GM12878 (cell line): Measurements from ENCODE around the gene LEMD1. TPM values are rescaled to one million over a fixed set of nuclear protein-coding genes. Genes with fewer than 3 reads are reported as not detected.

Experiments used
- ATAC-seq: fragments of 200-7000 bp; cut with Tn5 transposase; 3 replicates; pipeline ENCODE4 v1.9.1; 2020; ENCODE audit warnings: mild to moderate bottlenecking, moderate library complexity
- BruUV-seq: library from RNA; stranded (reverse); fragments of 400-500 nt; replicated peaks from 2 replicates; lab custom pipeline; 2021; lab: Mats Ljungman, UMichigan
- CTCF ChIA-PET: fragments of 300-600 bp; sonication (Branson Sonifier 250); formaldehyde crosslinking; extraction: SDS; loops from one replicate; lab custom pipeline; 2021; ENCODE audit warnings: inconsistent platforms; lab: Yijun Ruan, JAX
- POLR2A ChIA-PET: fragments of 350-600 bp; formaldehyde crosslinking; extraction: SDS; loops from one replicate; lab custom pipeline; 2021; ENCODE audit warnings: inconsistent platforms; lab: Charles Lee
- RAD21 ChIA-PET: fragments of 300-600 bp; sonication (Branson Sonifier 250); formaldehyde crosslinking; loops from one replicate; lab custom pipeline; 2023; ENCODE audit warnings: antibody characterized with exemption; ENCODE audit not compliant: unreplicated experiment; lab: Charles Lee
- SMC1A ChIA-PET: fragments of 300-600 bp; sonication (Branson Sonifier 250); formaldehyde crosslinking; loops from one replicate; lab custom pipeline; 2023; ENCODE audit not compliant: unreplicated experiment, uncharacterized antibody; lab: Charles Lee
- DNase-seq: peaks from one replicate; pipeline ENCODE4 v3.0.0-alpha.2; 2011; ENCODE audit warnings: low read depth, low spot score
- FAIRE-seq: peaks from 3 replicates; lab custom pipeline; 2011; peaks lifted over from hg19 to GRCh38; lab: Jason Lieb, UNC
- H2AFZ ChIP-seq: 2 replicates; pipeline ENCODE4 v1.6.0; 2011; ENCODE audit warnings: low read depth, low read length, control low read depth; ENCODE audit not compliant: control insufficient read depth
- H3K27ac ChIP-seq: 2 replicates; pipeline ENCODE4 v1.5.1; 2011; ENCODE audit warnings: control low read depth; ENCODE audit not compliant: control insufficient read depth, insufficient read depth
- H3K27me3 ChIP-seq, 2 experiments: replicated peaks in 1 of 2; 2 replicates each; pipeline versions ENCODE4 v1.6.0 to v1.6.1; 2011; ENCODE audit warnings: low read length in 1 of 2; ENCODE audit not compliant: control insufficient read depth in 2 of 2, insufficient read depth in 2 of 2
- H3K36me3 ChIP-seq, 2 experiments: 2 replicates each; pipeline ENCODE4 v1.5.1; 2011; ENCODE audit warnings: low read length in 1 of 2; ENCODE audit not compliant: control insufficient read depth in 2 of 2, insufficient read depth in 2 of 2
- H3K4me1 ChIP-seq: 2 replicates; pipeline ENCODE4 v1.6.1; 2011; ENCODE audit warnings: mild to moderate bottlenecking, low read length, moderate library complexity, mixed read lengths; ENCODE audit not compliant: control insufficient read depth, insufficient read depth
- H3K4me2 ChIP-seq: 2 replicates; pipeline ENCODE4 v1.6.0; 2011; ENCODE audit warnings: control low read depth; ENCODE audit not compliant: control insufficient read depth, insufficient read depth
- H3K4me3 ChIP-seq: fragments of 200-600 bp; sonication (generic); 2 replicates; pipeline ENCODE4 v1.5.1; 2016
- H3K79me2 ChIP-seq: 2 replicates; pipeline ENCODE4 v1.6.0; 2011; ENCODE audit warnings: low read length; ENCODE audit not compliant: control insufficient read depth, insufficient read depth
- H3K9ac ChIP-seq: 2 replicates; pipeline ENCODE4 v1.8.0; 2011; ENCODE audit warnings: low read length, control low read depth, mixed read lengths; ENCODE audit not compliant: control insufficient read depth, insufficient read depth
- H3K9me3 ChIP-seq: replicated peaks from 3 replicates; pipeline ENCODE4 v1.5.1; 2011; ENCODE audit warnings: mild to moderate bottlenecking, low read length; ENCODE audit not compliant: control insufficient read depth, insufficient read depth
- H4K20me1 ChIP-seq: 2 replicates; pipeline ENCODE4 v1.6.0; 2011; ENCODE audit not compliant: control insufficient read depth, insufficient read depth
- ATF7 ChIP-seq: fragments of 450-650 bp; IDR thresholded peaks from 2 replicates; pipeline ENCODE4 v1.6.1; 2016; ENCODE audit warnings: low read depth, mild to moderate bottlenecking
- CHD2 ChIP-seq: IDR thresholded peaks from 2 replicates; pipeline ENCODE4 v1.6.1; 2011; ENCODE audit warnings: low read depth, low read length, improper control_type of control experiment, borderline replicate concordance
- EGR1 ChIP-seq, 2 experiments: IDR thresholded peaks; 1 replicate in 1 of 2; 2 replicates in 1 of 2; pipeline ENCODE4 v1.6.1; 2011 to 2012; ENCODE audit warnings: low read depth in 2 of 2, low read length in 2 of 2, borderline replicate concordance in 1 of 2, mild to moderate bottlenecking in 1 of 2, moderate library complexity in 1 of 2
- FOS ChIP-seq: IDR thresholded peaks from 3 replicates; pipeline ENCODE4 v1.6.1; 2011; ENCODE audit warnings: borderline replicate concordance; ENCODE audit not compliant: insufficient read length; ENCODE audit errors: extremely low read depth
- IRF4 ChIP-seq: IDR thresholded peaks from 2 replicates; pipeline ENCODE4 v1.6.1; 2011; ENCODE audit warnings: low read depth, low read length
- JUNB ChIP-seq: IDR thresholded peaks from 2 replicates; pipeline ENCODE4 v1.6.1; 2016; ENCODE audit warnings: antibody characterized with exemption, mild to moderate bottlenecking
- MAX ChIP-seq: IDR thresholded peaks from 2 replicates; pipeline ENCODE4 v1.6.1; 2012; ENCODE audit warnings: low read depth, low read length, improper control_type of control experiment
- MYB ChIP-seq: fragments of 150-350 bp; IDR thresholded peaks from 2 replicates; pipeline ENCODE4 v1.6.1; 2014; ENCODE audit warnings: mild to moderate bottlenecking, low read depth, low read length, borderline replicate concordance
- NFXL1 ChIP-seq: fragments of 450-650 bp; IDR thresholded peaks from 2 replicates; pipeline ENCODE4 v1.6.1; 2017; ENCODE audit warnings: antibody characterized with exemption, mild to moderate bottlenecking, borderline replicate concordance
- PAX8 ChIP-seq: fragments of 450-650 bp; IDR thresholded peaks from 2 replicates; pipeline ENCODE4 v1.6.1; 2017; ENCODE audit warnings: mild to moderate bottlenecking, moderate library complexity
- RAD21 ChIP-seq: IDR thresholded peaks from 2 replicates; pipeline ENCODE4 v1.6.1; 2011; ENCODE audit warnings: mild to moderate bottlenecking, low read depth, low read length, moderate library complexity; ENCODE audit not compliant: insufficient read depth
- RBBP5 ChIP-seq: fragments of 200-600 bp; sonication (generic); conservative IDR thresholded peaks from 2 replicates; pipeline ENCODE4 v1.6.1; 2016
- SP1 ChIP-seq: IDR thresholded peaks from one replicate; pipeline ENCODE4 v1.6.1; 2011; ENCODE audit warnings: low read depth, low read length
- ZBTB11 ChIP-seq: fragments of 450-650 bp; formaldehyde crosslinking; IDR thresholded peaks from 2 replicates; pipeline ENCODE4 v1.5.0; 2022; ENCODE audit warnings: mild to moderate bottlenecking, missing genetic modification characterization
- ZBTB4 ChIP-seq: fragments of 450-650 bp; formaldehyde crosslinking; IDR thresholded peaks from 2 replicates; pipeline ENCODE4 v1.4.0; 2022; ENCODE audit warnings: mild to moderate bottlenecking, moderate library complexity
- ZNF384 ChIP-seq: IDR thresholded peaks from 2 replicates; pipeline ENCODE4 v1.6.1; 2012; ENCODE audit warnings: low read depth, mild to moderate bottlenecking, low read length, improper control_type of control experiment, borderline replicate concordance
- ZSCAN29 ChIP-seq: fragments of 450-650 bp; IDR thresholded peaks from 2 replicates; pipeline ENCODE4 v1.6.1; 2017; ENCODE audit warnings: mild to moderate bottlenecking, moderate library complexity
- WGBS: methylation state at CpG from one replicate; pipeline ENCODE4 v1.1.6; 2016; ENCODE audit warnings: low lambda C conversion rate; ENCODE audit not compliant: insufficient replicate concordance, insufficient coverage; ENCODE audit errors: missing lambda C conversion rate; 5-methylcytosine and 5-hydroxymethylcytosine counted together
- in situ Hi-C: fragments of 300-500 bp; cut with MboI; formaldehyde crosslinking; loops from 9 replicates; pipeline ENCODE4 v1.14.3; 2018; ENCODE audit warnings: mixed read lengths
- intact Hi-C: fragments of 100-400 bp; cut with micrococcal nuclease; formaldehyde crosslinking; loops from one replicate; pipeline ENCODE4 v1.14.2; 2022; ENCODE audit not compliant: unreplicated experiment
- polyA plus RNA-seq, 11 experiments: library from polyadenylated mRNA; depleted of rRNA in 4 of 11; unstranded in 6 of 11; stranded (reverse) in 5 of 11; fragments of >200 nt; fragmentation: Nextera tagmentation in 4 of 11; fragmentation: Illumina TruSeq in 1 of 11; extraction: Ambion mirVana in 4 of 11; extraction: Trizol in 1 of 11; gene quantifications; 1 replicate in 1 of 11; 2 replicates in 10 of 11; pipeline versions ENCODE4 v1.2.1 to v1.2.3, GENCODE V29; 2011 to 2016; ENCODE audit warnings: inconsistent platforms in 2 of 11, missing spikeins in 2 of 11, low read depth in 1 of 11
- total RNA-seq, 4 experiments: library from RNA; depleted of rRNA in 3 of 4; stranded (reverse); fragments of >200 nt in 3 of 4; fragmentation: Illumina TruSeq in 1 of 4; extraction: Trizol in 1 of 4; gene quantifications; 2 replicates each; pipeline versions ENCODE4 v1.2.1 to v1.2.3, GENCODE V29; 2013 to 2021

LEMD1 gene
- total and polyA plus RNA-seq, 10 of the 15 experiments (the other 5 are each of a cell fraction or from before 2014, with no cell fraction given), result 0.19 to 1.2 (median 0.26) TPM; not detected in 7

- no peak for TF ChIP-seq IRF4
- TF ChIP-seq FOS, result no peak
- TF ChIP-seq PAX8, result no peak
These were observed 83.8 kb downstream of the LEMD1 start (continued) for GRCh38 chr1:205338011-205338410.

GRCh38 chr1:205337481-205337880, 84.4 kb downstream of the LEMD1 start:
- in situ Hi-C loops, result no loop called here
- Histone ChIP-seq H2AFZ (no peak overlapping the region), H3K36me3 (no peaks in the 10 kb centered on the region), H3K9me3 (no peaks in the 10 kb centered on the region), H4K20me1 (no peaks in the 10 kb centered on the region; the same call in 1 of the 2 replicates), H3K79me2 (no peaks in the 10 kb centered on the region), H3K9ac (no peak overlapping the region), H3K4me1 (peaks cover 6% of the 10 kb centered on the region; the same call in 1 of the 2 replicates), H3K27me3 (peaks cover 5 to 19% of the 10 kb centered on the region in 2 experiments), H3K27ac (no peak overlapping the region), H3K4me3 (no peak overlapping the region), H3K4me2 (no peak overlapping the region)
- ChIA-PET RAD21 (interaction anchor here (0.9 to 3.6 kb wide), 11 partner anchors 11 to 187 kb away, joined by 3 to 23 read pairs (median 6); partner anchors contain the start of gene NUAK2), CTCF (interaction anchor here (0.9 to 59.5 kb wide), 17 partner anchors 12 to 320 kb away, joined by 3 to 2333 read pairs (median 13); partner anchors contain the start of genes KLHDC8A and NUAK2), POLR2A (no interaction called here), SMC1A (interaction anchor here (0.9 to 35.1 kb wide), 11 partner anchors 10 to 187 kb away, joined by 3 to 1445 read pairs (median 4); no protein-coding TSS in a partner anchor)
- intact Hi-C loops, result loop anchor here (5.0 to 10.0 kb wide), 4 partner anchors 100 to 363 kb away; partner anchors contain the start of gene CDK18
- no peak for ATAC-seq
- no TSS peak for BruUV-seq
- DNase-seq, result no peak
- FAIRE-seq, result no peak
- no peak for TF ChIP-seq ZBTB4
- TF ChIP-seq JUNB, result no peak
- TF ChIP-seq ZBTB11 (CRISPR knock-in tag), result no peak
- TF ChIP-seq RAD21, result no peak
- no peak for TF ChIP-seq EGR1 (IDR thresholded peaks at IDR 0.05; ENCODE audit: borderline replicate concordance in 1 of 2, low read depth in 2 of 2, low read length in 2 of 2)
- no peak for TF ChIP-seq MAX
- no peak for TF ChIP-seq MYB
- no peak for TF ChIP-seq RBBP5
- no peak for TF ChIP-seq NFXL1
- TF ChIP-seq ATF7, result no peak
- no peak for TF ChIP-seq IRF4
- TF ChIP-seq ZNF384, result no peak
- no peak for TF ChIP-seq ZSCAN29
- TF ChIP-seq CHD2, result no peak
- no peak for TF ChIP-seq SP1
- 49% methylated on average over 7 of the region's 7 CpGs for WGBS
